ENCODE measurements around the gene TIMM21. TPM values are rescaled to one million over a fixed set of nuclear protein-coding genes. Genes with fewer than 3 reads are reported as not detected.

The TIMM21 gene
- total and polyA plus RNA-seq, 2 of the 13 experiments (the other 11 are each of a cell fraction or from before 2014, with no cell fraction given), result 29.6 to 62.3 TPM

DNA sequence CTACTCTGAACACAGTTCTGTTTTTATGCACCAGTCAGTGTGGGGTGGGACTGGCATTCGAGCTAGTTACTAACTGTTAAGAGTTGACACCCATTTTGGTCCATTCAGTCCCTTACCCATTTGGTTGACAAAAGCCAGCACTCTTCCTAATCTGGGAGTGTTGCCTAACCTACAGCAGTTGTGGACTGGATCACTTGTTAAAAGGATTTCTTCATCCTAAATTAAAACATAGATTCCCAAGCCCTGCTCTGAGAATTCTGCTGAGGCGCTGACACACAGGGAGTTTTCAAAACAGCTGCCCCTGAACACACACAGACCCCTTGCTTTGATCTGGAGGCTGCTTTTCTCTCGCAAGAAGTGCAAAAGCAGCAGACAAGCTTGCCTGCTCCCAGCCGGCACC, 6.4 kb downstream of the TIMM21 start:
- no TSS peak for BruUV-seq (replicated peaks)
- Histone ChIP-seq H3K9me3 (ENCODE audit: low read length) (no peaks in the 10 kb centered on the region), H3K79me2 (ENCODE audit: insufficient read depth, low read length) (peaks cover 38% of the 10 kb centered on the region), H3K4me3 (replicated peaks in 1 of 3; ENCODE audit: insufficient read depth in 1 of 3, low read depth in 2 of 3, low read length in 3 of 3) (no peak overlapping the region), H3K27ac (ENCODE audit: extremely low read length, insufficient read depth, low read length) (no peak overlapping the region), H4K20me1 (ENCODE audit: insufficient read depth, low read length) (no peaks in the 10 kb centered on the region), H2AFZ (ENCODE audit: low read length) (no peak overlapping the region), H3K36me3 (replicated peaks in 1 of 2; ENCODE audit: control insufficient read depth in 1 of 2, insufficient read depth in 2 of 2, low read length in 2 of 2) (peaks cover 16 to 60% of the 10 kb centered on the region in 2 experiments), H3K4me2 (ENCODE audit: low read depth, low read length) (no peak overlapping the region), H3K27me3 (ENCODE audit: control insufficient read depth in 1 of 2, insufficient read depth in 2 of 2, low read length in 2 of 2) (no peaks in the 10 kb centered on the region), H3K9ac (ENCODE audit: insufficient read depth, low read depth, low read length) (no peak overlapping the region), H3K4me1 (ENCODE audit: insufficient read depth, low read length) (peaks cover 18% of the 10 kb centered on the region)
- FAIRE-seq (no peak), ATAC-seq (no peak), DNase-seq (ENCODE audit: low spot score) (no peak)
- ChIA-PET CTCF (ENCODE audit: low intra/inter-chr PET ratio, low total read pairs) (no interaction called here), POLR2A (no interaction called here)
- intact Hi-C loops (cut with micrococcal nuclease; ENCODE audit: unreplicated experiment), result no loop called here
- in situ Hi-C loops (cut with HindIII; ENCODE audit: extremely low pct_ligation_motif_present, low pct_unique_long_range_greater_than_20kb), result no loop called here
- 100% methylated on average over 4 of the region's 4 CpGs for WGBS (ENCODE audit: low lambda C conversion rate)
- TF ChIP-seq EHMT2 (IDR thresholded peaks at IDR 0.05; ENCODE audit: borderline replicate concordance, low read depth, low read length), result no peak

DNA sequence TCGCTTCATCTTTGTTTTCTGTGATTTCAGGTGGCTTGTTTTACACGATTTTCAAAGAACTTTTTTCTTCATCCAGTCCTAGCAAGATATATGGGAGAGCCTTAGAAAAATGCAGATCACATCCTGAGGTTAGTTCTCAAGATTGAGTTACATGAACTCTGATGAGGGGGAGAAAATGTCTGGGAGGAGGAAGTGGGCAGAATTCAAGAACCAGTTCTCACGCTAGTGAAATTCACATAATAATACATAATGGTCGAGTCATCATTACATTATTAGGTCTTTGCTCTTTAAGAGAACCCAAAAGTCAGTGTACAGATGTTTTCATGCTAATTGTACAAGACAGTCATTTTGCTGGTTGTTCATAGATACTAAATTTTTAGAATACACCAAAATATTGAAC, 7.0 kb downstream of the TIMM21 start:
- Histone ChIP-seq H3K9me3 (ENCODE audit: low read length) (no peaks in the 10 kb centered on the region), H3K4me3 (replicated peaks in 1 of 3; ENCODE audit: insufficient read depth in 1 of 3, low read depth in 2 of 3, low read length in 3 of 3) (no peak overlapping the region), H3K36me3 (replicated peaks in 1 of 2; ENCODE audit: control insufficient read depth in 1 of 2, insufficient read depth in 2 of 2, low read length in 2 of 2) (peaks cover 16 to 61% of the 10 kb centered on the region in 2 experiments), H3K9ac (ENCODE audit: insufficient read depth, low read depth, low read length) (no peak overlapping the region), H4K20me1 (ENCODE audit: insufficient read depth, low read length) (no peaks in the 10 kb centered on the region), H3K27me3 (ENCODE audit: control insufficient read depth in 1 of 2, insufficient read depth in 2 of 2, low read length in 2 of 2) (no peaks in the 10 kb centered on the region), H3K27ac (ENCODE audit: extremely low read length, insufficient read depth, low read length) (no peak overlapping the region), H3K4me1 (ENCODE audit: insufficient read depth, low read length) (peaks cover 12% of the 10 kb centered on the region), H3K4me2 (ENCODE audit: low read depth, low read length) (no peak overlapping the region), H3K79me2 (ENCODE audit: insufficient read depth, low read length) (peaks cover 32% of the 10 kb centered on the region), H2AFZ (ENCODE audit: low read length) (no peak overlapping the region)
- ChIA-PET CTCF (ENCODE audit: low intra/inter-chr PET ratio, low total read pairs) (no interaction called here), POLR2A (no interaction called here)
- DNase-seq (ENCODE audit: low spot score), result no peak
- no TSS peak for BruUV-seq (replicated peaks)
- ATAC-seq, result no peak
- intact Hi-C loops (cut with micrococcal nuclease; ENCODE audit: unreplicated experiment) (no loop called here), in situ Hi-C loops (cut with HindIII; ENCODE audit: extremely low pct_ligation_motif_present, low pct_unique_long_range_greater_than_20kb) (no loop called here)
- no peak for FAIRE-seq
- WGBS (ENCODE audit: low lambda C conversion rate), result 92% methylated on average over 4 of the region's 4 CpGs
- TF ChIP-seq ZNF496 (CRISPR knock-in tag; IDR thresholded peaks at IDR 0.05; ENCODE audit: insufficient replicate concordance), result no peak
- TF ChIP-seq, protein P1, sequence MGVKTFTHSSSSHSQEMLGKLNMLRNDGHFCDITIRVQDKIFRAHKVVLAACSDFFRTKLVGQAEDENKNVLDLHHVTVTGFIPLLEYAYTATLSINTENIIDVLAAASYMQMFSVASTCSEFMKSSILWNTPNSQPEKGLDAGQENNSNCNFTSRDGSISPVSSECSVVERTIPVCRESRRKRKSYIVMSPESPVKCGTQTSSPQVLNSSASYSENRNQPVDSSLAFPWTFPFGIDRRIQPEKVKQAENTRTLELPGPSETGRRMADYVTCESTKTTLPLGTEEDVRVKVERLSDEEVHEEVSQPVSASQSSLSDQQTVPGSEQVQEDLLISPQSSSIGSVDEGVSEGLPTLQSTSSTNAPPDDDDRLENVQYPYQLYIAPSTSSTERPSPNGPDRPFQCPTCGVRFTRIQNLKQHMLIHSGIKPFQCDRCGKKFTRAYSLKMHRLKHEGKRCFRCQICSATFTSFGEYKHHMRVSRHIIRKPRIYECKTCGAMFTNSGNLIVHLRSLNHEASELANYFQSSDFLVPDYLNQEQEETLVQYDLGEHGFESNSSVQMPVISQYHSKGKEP (CRISPR knock-in tag; IDR thresholded peaks at IDR 0.05), result no peak
- TF ChIP-seq, protein P2, sequence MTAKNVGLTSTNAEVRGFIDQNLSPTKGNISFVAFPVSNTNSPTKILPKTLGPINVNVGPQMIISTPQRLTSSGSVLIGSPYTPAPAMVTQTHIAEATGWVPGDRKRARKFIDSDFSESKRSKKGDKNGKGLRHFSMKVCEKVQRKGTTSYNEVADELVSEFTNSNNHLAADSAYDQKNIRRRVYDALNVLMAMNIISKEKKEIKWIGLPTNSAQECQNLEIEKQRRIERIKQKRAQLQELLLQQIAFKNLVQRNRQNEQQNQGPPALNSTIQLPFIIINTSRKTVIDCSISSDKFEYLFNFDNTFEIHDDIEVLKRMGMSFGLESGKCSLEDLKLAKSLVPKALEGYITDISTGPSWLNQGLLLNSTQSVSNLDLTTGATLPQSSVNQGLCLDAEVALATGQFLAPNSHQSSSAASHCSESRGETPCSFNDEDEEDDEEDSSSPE (CRISPR knock-in tag; IDR thresholded peaks at IDR 0.05), result no peak
- TF ChIP-seq ZNF354B (CRISPR knock-in tag; IDR thresholded peaks at IDR 0.05), result no peak
- TF ChIP-seq, protein P3, sequence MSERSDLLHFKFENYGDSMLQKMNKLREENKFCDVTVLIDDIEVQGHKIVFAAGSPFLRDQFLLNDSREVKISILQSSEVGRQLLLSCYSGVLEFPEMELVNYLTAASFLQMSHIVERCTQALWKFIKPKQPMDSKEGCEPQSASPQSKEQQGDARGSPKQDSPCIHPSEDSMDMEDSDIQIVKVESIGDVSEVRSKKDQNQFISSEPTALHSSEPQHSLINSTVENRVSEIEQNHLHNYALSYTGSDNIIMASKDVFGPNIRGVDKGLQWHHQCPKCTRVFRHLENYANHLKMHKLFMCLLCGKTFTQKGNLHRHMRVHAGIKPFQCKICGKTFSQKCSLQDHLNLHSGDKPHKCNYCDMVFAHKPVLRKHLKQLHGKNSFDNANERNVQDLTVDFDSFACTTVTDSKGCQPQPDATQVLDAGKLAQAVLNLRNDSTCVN (CRISPR knock-in tag; IDR thresholded peaks at IDR 0.05; ENCODE audit: borderline replicate concordance), result no peak
- TF ChIP-seq, protein P4, sequence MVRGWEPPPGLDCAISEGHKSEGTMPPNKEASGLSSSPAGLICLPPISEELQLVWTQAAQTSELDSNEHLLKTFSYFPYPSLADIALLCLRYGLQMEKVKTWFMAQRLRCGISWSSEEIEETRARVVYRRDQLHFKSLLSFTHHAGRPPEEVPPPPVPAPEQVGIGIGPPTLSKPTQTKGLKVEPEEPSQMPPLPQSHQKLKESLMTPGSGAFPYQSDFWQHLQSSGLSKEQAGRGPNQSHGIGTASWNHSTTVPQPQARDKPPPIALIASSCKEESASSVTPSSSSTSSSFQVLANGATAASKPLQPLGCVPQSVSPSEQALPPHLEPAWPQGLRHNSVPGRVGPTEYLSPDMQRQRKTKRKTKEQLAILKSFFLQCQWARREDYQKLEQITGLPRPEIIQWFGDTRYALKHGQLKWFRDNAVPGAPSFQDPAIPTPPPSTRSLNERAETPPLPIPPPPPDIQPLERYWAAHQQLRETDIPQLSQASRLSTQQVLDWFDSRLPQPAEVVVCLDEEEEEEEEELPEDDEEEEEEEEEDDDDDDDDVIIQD (CRISPR knock-in tag; IDR thresholded peaks at IDR 0.05; ENCODE audit: low read depth), result no peak
- no peak for TF ChIP-seq DNMT1 (CRISPR knock-in tag; IDR thresholded peaks at IDR 0.05)
- TF ChIP-seq RORA (CRISPR knock-in tag; IDR thresholded peaks at IDR 0.05), result no peak
- TF ChIP-seq GFI1 (CRISPR knock-in tag; IDR thresholded peaks at IDR 0.05; ENCODE audit: borderline replicate concordance), result no peak
- no peak for TF ChIP-seq HHEX (CRISPR knock-in tag; IDR thresholded peaks at IDR 0.05)

Measured in HepG2 (cell line).